ENCODE data around the gene BICD1. TPM values are rescaled to one million over a fixed set of nuclear protein-coding genes. Genes with fewer than 3 reads are reported as not detected.
A peak's percentile ranks its signal among the peaks of the same experiment; 100 is the strongest.

The BICD1 gene
- total and polyA plus RNA-seq, 7 donors, result 0.60 to 16.0 (median 9.4) TPM

DNA sequence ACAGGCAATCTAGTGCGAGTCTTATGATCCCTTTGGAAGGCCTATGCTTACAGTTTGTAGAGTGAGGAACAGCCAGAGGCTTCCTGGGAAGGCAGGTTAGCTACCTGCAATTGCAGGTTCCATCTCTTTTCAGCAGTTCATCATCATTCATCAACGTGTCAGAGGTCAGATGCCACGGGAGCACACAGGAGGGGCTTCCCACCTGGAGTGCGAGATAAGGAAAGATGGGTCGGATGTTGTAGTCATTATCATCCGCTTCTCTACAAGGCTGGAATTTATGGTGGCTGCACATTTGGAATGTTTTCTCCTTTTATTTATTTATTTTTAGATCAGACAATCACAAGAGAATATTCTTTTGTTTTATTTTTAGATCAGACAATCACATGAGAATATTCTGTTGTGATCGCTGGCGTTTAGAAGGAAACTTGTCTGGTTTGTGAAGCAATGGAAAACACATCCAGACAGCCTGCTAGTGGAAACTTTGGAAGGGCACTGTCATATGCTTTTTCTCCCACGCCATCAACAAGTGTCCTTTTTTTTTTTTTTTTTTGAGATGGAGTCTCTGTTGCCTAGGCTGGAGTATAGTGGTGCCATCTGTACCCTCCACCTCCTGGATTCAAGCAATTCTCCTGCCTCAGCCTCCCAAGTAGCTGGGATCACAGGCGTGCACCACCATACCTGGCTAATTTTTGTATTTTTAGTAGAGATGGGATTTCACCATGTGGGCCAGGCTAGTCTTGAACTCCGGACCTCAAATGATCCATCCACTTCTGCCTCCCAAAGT is 1.9 kb upstream of the BICD1 start:
- Histone ChIP-seq H3K36me3 (no peaks in the 10 kb centered on the region), H3K4me1 (peaks cover 0 to 27% (median 23%) of the 10 kb centered on the region in 4 donors), H3K27ac (no peak overlapping the region), H3K27me3 (no peaks in the 10 kb centered on the region), H3K9me3 (no peaks in the 10 kb centered on the region), H3K4me3 (no peak overlapping the region)
- 77 to 88% methylated on average over 11 of the region's 11 CpGs for WGBS, 2 donors
- intact Hi-C loops (cut with DNase I), result loop anchor here (5.0 kb wide), 5 partner anchors 42 to 782 kb away; no protein-coding TSS in a partner anchor
- no peak for DNase-seq
- TF ChIP-seq CTCF (IDR thresholded peaks at IDR 0.05) (no peak), POLR2A (IDR thresholded peaks at IDR 0.05) (no peak), POLR2AphosphoS5 (IDR thresholded peaks at IDR 0.05) (no peak), EP300 (IDR thresholded peaks at IDR 0.05) (no peak)

DNA sequence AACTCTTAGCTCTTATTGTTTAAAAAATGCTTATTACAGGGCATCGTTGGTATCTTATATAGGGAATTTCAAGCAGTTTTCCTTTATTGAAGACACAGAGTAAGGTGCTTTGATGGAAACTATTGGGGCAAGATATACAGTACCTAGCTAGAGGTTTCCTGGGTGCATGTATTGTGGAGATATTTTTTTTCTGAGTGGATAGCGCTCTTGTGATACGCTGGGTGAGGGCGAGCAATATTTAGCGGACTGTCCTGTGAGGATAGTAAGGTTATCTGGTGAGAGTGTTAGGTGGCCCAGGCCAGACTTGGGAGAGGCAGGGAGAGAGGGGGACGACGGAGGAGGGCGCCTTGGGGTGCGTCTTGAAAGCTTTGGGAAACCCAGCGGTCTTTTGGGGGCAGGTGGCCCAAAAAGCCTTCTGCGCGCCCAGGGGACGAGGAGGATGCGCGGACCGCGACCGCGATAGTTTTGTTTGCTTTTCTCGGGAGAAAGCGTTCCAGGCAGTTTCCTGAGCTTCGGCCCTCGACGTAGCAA is 596 bp upstream of the BICD1 start:
- Histone ChIP-seq H3K27me3 (no peaks in the 10 kb centered on the region), H3K4me1 (peaks cover 0 to 31% (median 23%) of the 10 kb centered on the region in 4 donors), H3K4me3 (peak overlapping the region; percentile 75 to 98 (median 80)), H3K27ac (peak overlapping the region; percentile 92 to 98 (median 96)), H3K36me3 (no peaks in the 10 kb centered on the region), H3K9me3 (no peaks in the 10 kb centered on the region)
- no peak for DNase-seq
- TF ChIP-seq EP300 (IDR thresholded peaks at IDR 0.05) (no peak), POLR2AphosphoS5 (IDR thresholded peaks at IDR 0.05) (no peak), CTCF (IDR thresholded peaks at IDR 0.05) (no peak), POLR2A (IDR thresholded peaks at IDR 0.05) (no peak)
- 12 to 14% methylated on average over 24 of the region's 24 CpGs for WGBS, 2 donors
- intact Hi-C loops (cut with DNase I), result loop anchor here (5.0 kb wide), 5 partner anchors 44 to 784 kb away; no protein-coding TSS in a partner anchor

GRCh38 chr12:32107359-32108267 is 966 bp downstream of the BICD1 start:
- peaks cover 0 to 31% (median 23%) of the 10 kb centered on the region in 4 donors for H3K4me1 ChIP-seq
- H3K4me3 ChIP-seq, result peak overlapping the region; percentile 75 to 98 (median 80)
- WGBS, 2 donors, result 16 to 31% methylated on average over 14 of the region's 14 CpGs
- no peak for TF ChIP-seq EP300 (IDR thresholded peaks at IDR 0.05)
- no peaks in the 10 kb centered on the region for H3K27me3 ChIP-seq
- H3K27ac ChIP-seq, result peak overlapping the region; percentile 92 to 98 (median 96)
- intact Hi-C loops (cut with DNase I), result loop anchor here (5.0 kb wide), 5 partner anchors 45 to 785 kb away; no protein-coding TSS in a partner anchor
- no peaks in the 10 kb centered on the region for H3K9me3 ChIP-seq
- DNase-seq, result no peak
- H3K36me3 ChIP-seq, result no peaks in the 10 kb centered on the region

- DNase-seq, result no peak
- peaks cover 0 to 31% (median 23%) of the 10 kb centered on the region in 4 donors for H3K4me1 ChIP-seq
- no peaks in the 10 kb centered on the region for H3K27me3 ChIP-seq
- TF ChIP-seq EP300 (IDR thresholded peaks at IDR 0.05) (no peak), POLR2AphosphoS5 (IDR thresholded peaks at IDR 0.05) (no peak)
- H3K36me3 ChIP-seq, result no peaks in the 10 kb centered on the region
- no peaks in the 10 kb centered on the region for H3K9me3 ChIP-seq
- H3K27ac ChIP-seq, result peak overlapping the region in 1 of 4 donors; percentile 98
- intact Hi-C loops (cut with DNase I), result loop anchor here (5.0 kb wide), 5 partner anchors 46 to 786 kb away; no protein-coding TSS in a partner anchor
- H3K4me3 ChIP-seq, result no peak overlapping the region
Observed at GRCh38 chr12:32108787-32109186, 2.1 kb downstream of the BICD1 start.

GRCh38 chr12:32110417-32110816 is 3.8 kb downstream of the BICD1 start:
- Histone ChIP-seq H3K9me3 (no peaks in the 10 kb centered on the region), H3K4me3 (no peak overlapping the region), H3K27ac (no peak overlapping the region), H3K4me1 (peaks cover 0 to 33% (median 25%) of the 10 kb centered on the region in 4 donors), H3K27me3 (no peaks in the 10 kb centered on the region), H3K36me3 (no peaks in the 10 kb centered on the region)
- TF ChIP-seq EP300 (IDR thresholded peaks at IDR 0.05) (no peak), POLR2AphosphoS5 (IDR thresholded peaks at IDR 0.05) (no peak), CTCF (IDR thresholded peaks at IDR 0.05) (no peak), POLR2A (IDR thresholded peaks at IDR 0.05) (no peak)
- 94 to 97% methylated on average over 3 of the region's 3 CpGs for WGBS, 2 donors
- intact Hi-C loops (cut with DNase I), result no loop called here
- no peak for DNase-seq
